Activated CD4-positive, alpha-beta T cell treated with anti-CD3 and anti-CD28 coated beads for 48 hours (primary cell): ENCODE data around the gene WASL.
"Not testable (repeated sequence)": the region's sequence is repeated elsewhere in the genome, so short reads cannot be mapped to it uniquely, and the experiment has no call there.

Experiments
- DNase-seq: peaks from one replicate; pipeline ENCODE4 v3.0.0-alpha.2; 2020

Gene WASL

GRCh38 chr7:123748734-123749536, at the start of gene WASL:
Gene WASL, minus strand, starts transcription at chr7:123749003. Its CDS starts 269 bp downstream, at chr7:123748734.
- DNase-seq: peak; percentile 90

GRCh38 chr7:123797673-123798531, 49.1 kb upstream of the WASL start:
- no peak for DNase-seq

- DNase-seq: no peak
These were observed 47.8 kb upstream of the WASL start for GRCh38 chr7:123796568-123796967.

- DNase-seq: no peak
These were observed 47.1 kb upstream of the WASL start for GRCh38 chr7:123795917-123796316.

- DNase-seq: not testable (repeated sequence)
These were observed 46.3 kb upstream of the WASL start for GRCh38 chr7:123795116-123795515.

- no peak for DNase-seq
These were observed 43.7 kb upstream of the WASL start for GRCh38 chr7:123792547-123792946.

- no peak for DNase-seq
These were observed 42.2 kb upstream of the WASL start for GRCh38 chr7:123791001-123791400.

GRCh38 chr7:123789817-123790216, 41.0 kb upstream of the WASL start:
- no peak for DNase-seq

GRCh38 chr7:123789206-123789784, 40.5 kb upstream of the WASL start:
- no peak for DNase-seq

GRCh38 chr7:123788584-123788983, 39.8 kb upstream of the WASL start:
- DNase-seq: no peak

GRCh38 chr7:123787220-123788007, 38.6 kb upstream of the WASL start:
- DNase-seq: no peak

GRCh38 chr7:123784263-123784662, 35.5 kb upstream of the WASL start:
- no peak for DNase-seq

- DNase-seq: no peak
These were observed 35.0 kb upstream of the WASL start for GRCh38 chr7:123783820-123784219.

GRCh38 chr7:123782071-123782798, 33.4 kb upstream of the WASL start:
- no peak for DNase-seq

- DNase-seq: not testable (repeated sequence)
These were observed 31.7 kb upstream of the WASL start for GRCh38 chr7:123780472-123780871.

- no peak for DNase-seq
These were observed 25.7 kb upstream of the WASL start for GRCh38 chr7:123774496-123774895.

- no peak for DNase-seq
These were observed 24.7 kb upstream of the WASL start for GRCh38 chr7:123773481-123773880.

- no peak for DNase-seq
These were observed 23.8 kb upstream of the WASL start for GRCh38 chr7:123772652-123773051.

GRCh38 chr7:123771846-123772245, 23.0 kb upstream of the WASL start:
- no peak for DNase-seq

GRCh38 chr7:123771256-123771655, 22.5 kb upstream of the WASL start:
- no peak for DNase-seq

GRCh38 chr7:123770378-123770777, 21.6 kb upstream of the WASL start:
- peak; percentile 7 for DNase-seq

- no peak for DNase-seq
These were observed 20.6 kb upstream of the WASL start for GRCh38 chr7:123769371-123769770.
